Endothelial cell (in vitro differentiated cells): ENCODE results near the gene RBM38. TPM values are rescaled to one million over a fixed set of nuclear protein-coding genes. Genes with fewer than 3 reads are reported as not detected.
A peak's percentile ranks its signal among the peaks of the same experiment; 100 is the strongest.
"Not testable (repeated sequence)": the region's sequence is repeated elsewhere in the genome, so short reads cannot be mapped to it uniquely, and the experiment has no call there.

Experiments
- DNase-seq: peaks from one replicate; pipeline ENCODE4 v3.0.0; 2021; ENCODE audit warnings: low spot score
- H3K27ac Mint-ChIP-seq: one replicate; pipeline ENCODE4 v1.8.0; 2021; ENCODE audit warnings: mixed read lengths, inconsistent platforms; ENCODE audit not compliant: unreplicated experiment
- H3K27me3 Mint-ChIP-seq: one replicate; pipeline ENCODE4 v1.8.0; 2021; ENCODE audit warnings: mild to moderate bottlenecking, moderate library complexity, mixed read lengths, inconsistent platforms; ENCODE audit not compliant: unreplicated experiment
- H3K36me3 Mint-ChIP-seq: one replicate; pipeline ENCODE4 v1.8.0; 2021; ENCODE audit warnings: mild to moderate bottlenecking, low read depth, mixed read lengths, inconsistent platforms; ENCODE audit not compliant: unreplicated experiment
- H3K4me1 Mint-ChIP-seq: one replicate; pipeline ENCODE4 v1.8.0; 2021; ENCODE audit warnings: mild to moderate bottlenecking, mixed read lengths, inconsistent platforms; ENCODE audit not compliant: unreplicated experiment
- H3K4me3 Mint-ChIP-seq: one replicate; pipeline ENCODE4 v1.8.0; 2021; ENCODE audit warnings: mild to moderate bottlenecking, mixed read lengths, inconsistent platforms; ENCODE audit not compliant: unreplicated experiment
- H3K9me3 Mint-ChIP-seq: one replicate; pipeline ENCODE4 v1.8.0; 2021; ENCODE audit warnings: mixed read lengths, inconsistent platforms; ENCODE audit not compliant: unreplicated experiment
- long read RNA-seq: library from polyadenylated mRNA; unstranded; transcript quantifications from one replicate; pipeline ENCODE4 v2.0.0, GENCODE V29; 2020; ENCODE audit not compliant: unreplicated experiment
- total RNA-seq: library from RNA; stranded (reverse); fragmentation: NEBNext Ultra II Directional; extraction: Animal tissue kit (Norgen Biotek cat#: 25700); gene quantifications from one replicate; pipeline ENCODE4 v1.2.1, GENCODE V29; 2021; ENCODE audit not compliant: unreplicated experiment
- TF ChIP-seq, protein P1 (sequence below): fragments of 200-600 bp; sonication (generic); IDR thresholded peaks from one replicate; pipeline ENCODE4 v1.5.0; 2021; ENCODE audit warnings: antibody characterized with exemption; ENCODE audit not compliant: unreplicated experiment

Gene RBM38
- 23.6 TPM for total RNA-seq
- long read RNA-seq, partial matches to known transcripts, result 3 of 4 reads
- long read RNA-seq, other reads (novel, unspliced or antisense), result 0 of 4 reads

DNA sequence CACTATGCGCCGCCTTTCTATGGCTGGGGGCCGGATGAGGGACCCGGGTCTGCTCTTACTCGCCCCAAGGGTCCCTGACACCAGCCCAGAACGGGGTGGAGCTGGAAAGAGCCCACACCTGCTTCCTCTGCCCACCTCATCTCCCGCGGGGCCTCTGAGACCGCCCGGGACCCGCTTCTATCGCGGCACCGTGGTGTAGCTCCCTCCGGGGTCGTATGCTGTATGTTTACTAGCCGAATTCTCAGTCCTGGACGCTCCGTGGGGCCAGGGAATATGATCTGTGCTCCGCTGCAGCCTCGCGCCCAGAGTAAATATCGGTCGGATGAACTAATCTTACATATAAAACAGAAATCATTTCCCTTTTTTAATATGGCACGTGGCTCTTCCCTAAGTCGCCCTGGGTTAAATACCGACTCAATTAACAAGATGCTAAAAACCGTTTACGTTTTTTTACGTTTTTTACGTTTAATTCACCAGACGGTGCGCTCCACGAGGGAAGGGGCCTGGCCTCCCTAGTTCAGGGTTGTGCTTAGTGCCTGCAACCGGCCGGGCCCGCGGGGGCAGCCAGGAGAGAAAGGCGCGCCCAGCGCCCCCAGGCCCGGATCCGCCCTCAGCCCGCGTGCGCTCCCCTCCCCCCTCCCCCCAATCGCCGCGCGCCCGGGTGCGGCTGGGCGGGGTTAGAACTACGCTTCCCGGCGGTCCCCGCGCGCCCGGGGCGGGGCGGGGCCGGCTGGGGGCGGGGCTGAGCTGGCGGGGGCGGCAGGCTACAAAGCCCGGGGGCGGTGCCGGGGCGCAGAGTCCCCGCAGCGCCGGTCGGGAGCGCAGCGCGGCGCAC is at the start of gene RBM38:
RBM38 (plus strand) TSS at position 793 of the 835 bp plus-strand sequence. CDS start 186 bp downstream, outside the sequence.
- H3K4me1 Mint-ChIP-seq, result peaks cover 21% of the 10 kb centered on the region
- no peak within 1 kb of the TSS for H3K27ac Mint-ChIP-seq
- peak within 1 kb of the TSS; percentile 95 for H3K4me3 Mint-ChIP-seq
- TF ChIP-seq, protein P1, sequence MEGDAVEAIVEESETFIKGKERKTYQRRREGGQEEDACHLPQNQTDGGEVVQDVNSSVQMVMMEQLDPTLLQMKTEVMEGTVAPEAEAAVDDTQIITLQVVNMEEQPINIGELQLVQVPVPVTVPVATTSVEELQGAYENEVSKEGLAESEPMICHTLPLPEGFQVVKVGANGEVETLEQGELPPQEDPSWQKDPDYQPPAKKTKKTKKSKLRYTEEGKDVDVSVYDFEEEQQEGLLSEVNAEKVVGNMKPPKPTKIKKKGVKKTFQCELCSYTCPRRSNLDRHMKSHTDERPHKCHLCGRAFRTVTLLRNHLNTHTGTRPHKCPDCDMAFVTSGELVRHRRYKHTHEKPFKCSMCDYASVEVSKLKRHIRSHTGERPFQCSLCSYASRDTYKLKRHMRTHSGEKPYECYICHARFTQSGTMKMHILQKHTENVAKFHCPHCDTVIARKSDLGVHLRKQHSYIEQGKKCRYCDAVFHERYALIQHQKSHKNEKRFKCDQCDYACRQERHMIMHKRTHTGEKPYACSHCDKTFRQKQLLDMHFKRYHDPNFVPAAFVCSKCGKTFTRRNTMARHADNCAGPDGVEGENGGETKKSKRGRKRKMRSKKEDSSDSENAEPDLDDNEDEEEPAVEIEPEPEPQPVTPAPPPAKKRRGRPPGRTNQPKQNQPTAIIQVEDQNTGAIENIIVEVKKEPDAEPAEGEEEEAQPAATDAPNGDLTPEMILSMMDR, result no peak
- DNase-seq, result peak; percentile 74
- no peaks in the 10 kb centered on the region for H3K9me3 Mint-ChIP-seq
- H3K36me3 Mint-ChIP-seq, result peaks cover 7% of the 10 kb centered on the region
- H3K27me3 Mint-ChIP-seq, result peaks cover 7% of the 10 kb centered on the region

DNA sequence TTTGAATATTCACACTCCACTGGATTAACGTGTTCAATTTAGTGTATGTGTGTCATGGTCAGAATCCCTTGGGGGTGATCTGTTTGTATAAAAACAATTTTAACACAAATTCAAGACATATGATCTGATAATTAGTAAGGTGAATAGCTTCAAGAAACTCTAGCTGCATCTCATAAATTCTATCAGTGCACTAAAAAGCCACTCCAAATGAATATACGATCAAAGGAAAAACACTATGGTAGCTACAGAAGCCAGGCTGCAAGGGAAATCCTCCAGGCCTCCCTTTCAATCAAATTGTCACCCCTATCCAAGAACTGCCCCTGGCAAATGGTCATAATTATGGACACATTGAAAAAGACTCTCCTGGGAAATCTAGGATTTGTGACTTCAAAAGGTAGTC is 49.5 kb upstream of the RBM38 start:
- no peak for DNase-seq
- no peak overlapping the region for H3K4me3 Mint-ChIP-seq
- no peaks in the 10 kb centered on the region for H3K4me1 Mint-ChIP-seq
- H3K27ac Mint-ChIP-seq, result no peak overlapping the region
- H3K9me3 Mint-ChIP-seq, result no peaks in the 10 kb centered on the region
- H3K27me3 Mint-ChIP-seq, result no peaks in the 10 kb centered on the region
- no peaks in the 10 kb centered on the region for H3K36me3 Mint-ChIP-seq
- TF ChIP-seq, protein P1, result no peak

DNA sequence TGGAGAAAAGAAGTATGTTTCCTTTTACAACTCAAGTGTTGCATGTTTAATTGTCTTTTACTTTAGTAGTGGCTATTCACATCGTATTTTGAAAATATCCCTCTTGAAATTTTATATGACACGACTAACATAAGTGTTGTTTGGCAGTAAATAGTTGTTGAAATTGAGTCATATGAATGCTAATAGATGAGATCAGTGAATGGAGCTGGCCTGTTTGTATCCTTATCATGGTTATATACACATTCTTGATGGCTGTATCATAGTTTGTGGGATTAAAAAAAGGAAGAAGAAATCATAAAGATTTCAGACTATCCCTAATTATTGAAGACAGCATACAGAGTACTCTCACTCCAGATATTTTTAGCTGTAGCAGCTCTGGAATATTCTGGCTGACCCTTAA is 48.4 kb upstream of the RBM38 start:
- Mint-ChIP-seq H3K27ac (no peak overlapping the region), H3K27me3 (no peaks in the 10 kb centered on the region), H3K9me3 (no peaks in the 10 kb centered on the region), H3K36me3 (peaks cover 3% of the 10 kb centered on the region), H3K4me1 (no peaks in the 10 kb centered on the region), H3K4me3 (no peak overlapping the region)
- TF ChIP-seq, protein P1, result no peak
- no peak for DNase-seq

DNA sequence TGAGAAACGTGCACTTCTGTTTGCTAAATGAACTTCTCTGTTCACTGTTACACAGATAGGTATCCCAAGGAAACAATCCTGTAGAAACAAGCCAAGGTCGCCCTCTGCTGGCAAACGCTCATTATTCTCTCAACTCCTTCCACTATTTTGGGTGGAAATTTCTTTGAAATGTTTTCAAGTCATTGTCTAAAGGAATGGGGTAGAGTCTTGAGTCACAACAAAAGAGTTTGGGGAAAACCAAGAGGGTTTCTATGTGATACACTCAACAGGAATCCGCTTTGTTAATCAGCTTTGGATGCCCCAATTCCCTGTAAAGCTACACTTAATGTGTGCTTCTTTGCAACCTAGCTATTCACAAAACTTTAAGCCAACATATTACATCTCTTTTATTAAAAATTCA is 44.7 kb upstream of the RBM38 start:
- Mint-ChIP-seq H3K4me1 (peaks cover 1% of the 10 kb centered on the region), H3K9me3 (no peaks in the 10 kb centered on the region), H3K27ac (no peak overlapping the region), H3K4me3 (no peak overlapping the region), H3K36me3 (peaks cover 4% of the 10 kb centered on the region), H3K27me3 (peaks cover 1% of the 10 kb centered on the region)
- peak; percentile 82 for DNase-seq
- TF ChIP-seq, protein P1, result peak; percentile 76

DNA sequence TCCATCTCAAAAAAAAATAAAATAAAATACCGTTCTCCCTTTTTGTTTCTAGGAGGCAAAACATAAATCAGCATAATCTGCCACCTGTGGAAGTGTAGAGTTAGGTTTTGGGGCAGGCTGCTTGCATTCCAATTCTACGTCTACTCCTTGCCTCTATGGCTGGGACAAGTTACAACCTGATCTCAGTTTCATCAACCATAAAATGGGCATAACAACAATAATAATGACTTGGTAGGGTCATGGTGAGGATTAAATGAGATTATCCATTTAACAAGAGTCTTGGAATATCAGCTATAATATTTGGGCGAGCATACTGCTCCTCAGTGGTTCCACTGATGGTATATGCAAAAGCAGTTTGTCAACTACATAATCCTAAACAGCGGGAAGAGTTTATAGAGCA is 43.8 kb upstream of the RBM38 start:
- H3K36me3 Mint-ChIP-seq, result peaks cover 4% of the 10 kb centered on the region
- H3K27me3 Mint-ChIP-seq, result peaks cover 4% of the 10 kb centered on the region
- peaks cover 10% of the 10 kb centered on the region for H3K4me1 Mint-ChIP-seq
- no peak for DNase-seq
- H3K9me3 Mint-ChIP-seq, result no peaks in the 10 kb centered on the region
- no peak overlapping the region for H3K27ac Mint-ChIP-seq
- no peak overlapping the region for H3K4me3 Mint-ChIP-seq
- TF ChIP-seq, protein P1, result no peak

DNA sequence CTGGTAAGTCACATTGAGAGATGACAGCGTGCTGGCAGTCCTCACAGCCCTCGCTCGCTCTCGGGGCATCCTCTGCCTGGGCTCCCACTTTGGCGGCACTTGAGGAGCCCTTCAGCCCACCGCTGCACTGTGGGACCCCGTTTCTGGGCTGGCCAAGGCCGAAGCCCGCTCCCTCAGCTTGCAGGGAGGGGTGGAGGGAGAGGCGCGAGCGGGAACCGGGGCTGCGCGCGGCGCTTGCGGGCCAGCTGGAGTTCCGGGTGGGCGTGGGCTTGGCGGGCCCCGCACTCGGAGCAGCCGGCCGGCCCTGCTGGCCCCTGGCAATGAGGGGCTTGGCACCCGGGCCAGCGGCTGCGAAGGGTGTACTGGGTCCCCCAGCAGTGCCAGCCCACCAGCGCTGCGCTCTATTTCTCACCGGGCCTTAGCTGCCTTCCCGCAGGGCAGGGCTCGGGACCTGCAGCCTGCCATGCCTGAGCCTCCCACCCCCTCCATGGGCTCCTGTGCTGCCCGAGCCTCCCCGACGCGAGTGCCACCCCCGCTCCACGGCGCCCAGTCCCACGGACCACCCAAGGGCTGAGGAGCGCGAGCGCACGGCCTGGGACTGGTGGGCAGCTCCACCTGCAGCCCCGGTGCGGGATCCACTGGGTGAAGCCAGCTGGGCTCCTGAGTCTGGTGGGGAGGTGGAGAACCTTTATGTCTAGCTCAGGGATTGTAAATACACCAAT is 42.8 kb upstream of the RBM38 start:
- not testable (repeated sequence) for H3K36me3 Mint-ChIP-seq, H3K27ac Mint-ChIP-seq, H3K27me3 Mint-ChIP-seq, H3K9me3 Mint-ChIP-seq, H3K4me3 Mint-ChIP-seq, DNase-seq
- H3K4me1 Mint-ChIP-seq, result peaks cover 11% of the 10 kb centered on the region
